Ramos (cell line): ENCODE data around the gene HYOU1.
"Not testable (repeated sequence)": the region's sequence is repeated elsewhere in the genome, so short reads cannot be mapped to it uniquely, and the experiment has no call there.

Experiments used
- in situ Hi-C: fragments of 300-500 bp; cut with MboI; formaldehyde crosslinking; loops from one replicate; pipeline ENCODE4 v1.14.3; 2022; ENCODE audit warnings: low sequenced_read_pairs; ENCODE audit not compliant: unreplicated experiment

Gene HYOU1

GRCh38 chr11:119088406-119088805, 31.4 kb upstream of the HYOU1 start:
- in situ Hi-C loops = no loop called here

- in situ Hi-C loops = no loop called here
These were observed 30.8 kb upstream of the HYOU1 start for GRCh38 chr11:119087747-119088241.

GRCh38 chr11:119087123-119087522, 30.1 kb upstream of the HYOU1 start:
- in situ Hi-C loops = no loop called here

- in situ Hi-C loops = no loop called here
These were observed 28.4 kb upstream of the HYOU1 start for GRCh38 chr11:119085437-119085847.

GRCh38 chr11:119084663-119085436, 27.8 kb upstream of the HYOU1 start, which contains the start of gene HMBS:
Gene HMBS (plus strand): TSS chr11:119084881. CDS start chr11:119085034, 153 bp downstream.
- in situ Hi-C loops = no loop called here

- in situ Hi-C loops = no loop called here
These were observed 24.8 kb upstream of the HYOU1 start for GRCh38 chr11:119081682-119082260.

GRCh38 chr11:119078675-119079420, 21.8 kb upstream of the HYOU1 start:
- in situ Hi-C loops = no loop called here

- in situ Hi-C loops = no loop called here
These were observed 20.8 kb upstream of the HYOU1 start for GRCh38 chr11:119077839-119078238.

GRCh38 chr11:119067371-119068222, 10.6 kb upstream of the HYOU1 start, which contains the start of gene VPS11:
Gene VPS11 (plus strand): TSS chr11:119067818. CDS start chr11:119067824, 6 bp downstream.
- in situ Hi-C loops = no loop called here

GRCh38 chr11:119065369-119065768, 8.4 kb upstream of the HYOU1 start:
- in situ Hi-C loops = no loop called here

GRCh38 chr11:119062779-119063178, 5.8 kb upstream of the HYOU1 start:
- in situ Hi-C loops = no loop called here

GRCh38 chr11:119061256-119061655, 4.3 kb upstream of the HYOU1 start:
- in situ Hi-C loops = no loop called here

- in situ Hi-C loops = not testable (repeated sequence)
These were observed 2.1 kb upstream of the HYOU1 start for GRCh38 chr11:119059128-119059527.

GRCh38 chr11:119056421-119056999, 495 bp downstream of the HYOU1 start:
- in situ Hi-C loops = no loop called here

- in situ Hi-C loops = no loop called here
These were observed 1.1 kb downstream of the HYOU1 start for GRCh38 chr11:119055901-119056300.

GRCh38 chr11:119054418-119054817, 2.6 kb downstream of the HYOU1 start:
- in situ Hi-C loops = no loop called here

- in situ Hi-C loops = no loop called here
These were observed 4.7 kb downstream of the HYOU1 start for GRCh38 chr11:119052163-119052814.

- in situ Hi-C loops = no loop called here
These were observed 5.4 kb downstream of the HYOU1 start for GRCh38 chr11:119051440-119052162.
